ENCODE results near the gene STIL.
"Not testable (repeated sequence)": the region's sequence is repeated elsewhere in the genome, so short reads cannot be mapped to it uniquely, and the experiment has no call there.

STIL gene

DNA sequence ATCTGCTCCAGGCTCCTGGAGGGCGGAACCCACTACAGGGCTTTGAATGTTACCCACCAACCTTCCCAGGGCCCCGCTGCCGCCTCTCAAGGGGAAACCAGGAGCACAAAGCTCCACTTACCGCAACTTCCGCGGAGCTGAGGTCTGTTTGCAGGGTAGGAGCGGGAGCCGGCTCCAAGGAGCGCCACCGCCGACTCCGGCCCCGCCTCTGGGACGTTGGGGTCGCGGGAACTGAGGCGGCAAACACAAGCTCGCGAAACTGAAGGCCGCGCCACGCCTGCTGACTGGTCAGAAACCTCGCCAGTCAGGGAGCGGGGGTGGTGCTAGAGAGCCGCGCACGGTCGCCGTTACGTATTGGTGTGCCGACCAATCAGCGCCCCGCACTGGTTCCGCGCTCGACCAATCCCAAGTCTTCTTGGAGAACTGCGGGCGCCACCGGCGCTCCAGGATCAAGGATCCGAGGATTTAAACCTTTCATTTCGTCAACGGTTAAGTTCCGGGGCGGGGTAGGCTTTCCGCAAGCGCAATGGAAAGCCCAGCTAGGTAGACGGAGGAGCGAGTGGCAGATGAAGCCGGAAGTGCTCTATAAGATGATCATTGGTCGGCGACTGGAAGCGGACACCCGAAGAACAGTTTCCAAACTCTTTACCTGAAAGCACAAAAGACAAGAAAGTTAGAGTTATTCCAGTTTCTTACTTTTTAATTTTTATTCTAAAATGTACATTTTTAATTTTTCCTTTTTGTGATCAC lies at the start of gene STIL:
Gene STIL (minus strand): TSS at position 233 of the 750 bp plus-strand sequence. CDS start 3,828 bp downstream, outside the sequence.
- DNase-seq (ENCODE audit: low read depth in 1 of 2, low spot score in 1 of 2): peak; percentile 92 to 96

DNA sequence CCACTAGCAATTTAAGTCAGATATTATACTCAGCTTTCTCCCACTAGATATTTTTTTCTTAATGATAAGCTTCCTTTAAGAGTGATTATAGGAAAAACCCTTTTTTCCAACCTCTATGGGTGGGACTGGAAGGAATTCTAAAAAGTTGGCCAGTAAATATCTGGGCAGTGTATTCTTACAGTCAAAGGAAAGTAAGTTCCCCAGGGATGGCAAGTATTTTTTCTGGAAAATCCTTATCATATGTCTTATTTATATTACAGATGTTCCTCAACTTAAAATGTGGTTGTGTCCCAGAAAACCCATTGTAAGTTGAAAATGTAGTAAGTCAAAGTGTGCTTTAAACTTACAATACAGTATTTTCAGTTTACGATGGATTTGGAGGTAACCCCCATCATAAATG lies 48.9 kb upstream of the STIL start:
- no peak for DNase-seq (ENCODE audit: low read depth in 1 of 2, low spot score in 1 of 2)

GRCh38 chr1:47361380-47361779 lies 47.4 kb upstream of the STIL start:
- DNase-seq (ENCODE audit: low read depth in 1 of 2, low spot score in 1 of 2): no peak

DNA sequence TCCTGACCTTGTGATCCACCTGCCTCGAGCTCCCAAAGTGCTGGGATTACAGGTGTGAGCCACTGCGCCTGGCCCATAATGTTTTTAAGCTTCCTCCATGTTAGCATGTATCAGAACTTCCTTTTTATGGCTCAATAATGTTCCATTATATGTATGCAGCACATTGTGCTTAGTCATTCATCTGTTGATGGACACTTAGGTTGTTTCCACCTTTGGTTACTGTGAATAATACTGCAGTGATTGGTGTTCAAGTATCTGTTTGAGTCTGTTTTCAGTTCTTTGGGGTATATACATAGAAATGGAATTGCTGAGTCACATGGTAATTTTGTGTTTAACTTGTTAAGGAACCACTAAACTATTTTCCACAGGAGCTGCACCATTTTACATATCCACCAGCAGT lies 37.4 kb upstream of the STIL start:
- DNase-seq (ENCODE audit: low read depth in 1 of 2, low spot score in 1 of 2): no peak

DNA sequence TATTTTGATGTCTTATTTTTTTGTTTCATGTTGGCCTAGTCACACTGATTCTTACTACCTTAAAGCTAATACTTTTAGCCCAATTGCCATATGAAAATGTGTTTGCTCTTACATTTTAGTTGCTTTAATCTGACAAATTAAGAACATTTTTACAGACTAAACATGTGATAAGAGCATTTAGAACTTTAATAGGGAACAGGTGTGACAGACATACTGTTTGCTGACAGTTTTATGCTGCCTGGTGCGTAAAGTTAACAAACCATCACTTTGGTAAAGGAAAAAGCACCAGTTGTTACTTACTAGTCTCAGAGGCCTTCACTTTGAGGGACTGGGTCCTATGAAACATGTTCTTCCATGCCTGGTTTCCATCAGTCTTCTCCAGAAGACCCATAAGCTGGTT lies 34.3 kb upstream of the STIL start:
- DNase-seq (ENCODE audit: low read depth in 1 of 2, low spot score in 1 of 2): no peak

DNA sequence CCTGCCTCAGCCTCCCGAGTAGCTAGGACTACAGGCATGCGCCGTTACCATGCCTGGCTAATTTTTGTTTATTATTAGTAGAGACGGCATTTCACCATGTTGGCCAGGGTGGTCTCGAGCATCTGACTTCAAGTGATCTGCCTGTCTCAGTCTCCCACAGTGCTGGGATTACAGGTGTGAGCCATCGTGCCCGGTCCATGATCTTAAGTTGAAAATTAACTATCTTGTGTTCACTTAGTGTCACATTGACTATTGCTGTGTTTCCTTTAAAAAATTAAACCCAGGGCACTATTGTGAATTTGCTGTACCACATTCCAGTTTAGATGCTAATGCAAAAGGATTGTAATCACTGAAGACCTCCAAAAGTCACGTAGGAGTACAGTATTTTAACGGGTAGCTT lies 33.8 kb upstream of the STIL start:
- DNase-seq (ENCODE audit: low read depth in 1 of 2, low spot score in 1 of 2): no peak

DNA sequence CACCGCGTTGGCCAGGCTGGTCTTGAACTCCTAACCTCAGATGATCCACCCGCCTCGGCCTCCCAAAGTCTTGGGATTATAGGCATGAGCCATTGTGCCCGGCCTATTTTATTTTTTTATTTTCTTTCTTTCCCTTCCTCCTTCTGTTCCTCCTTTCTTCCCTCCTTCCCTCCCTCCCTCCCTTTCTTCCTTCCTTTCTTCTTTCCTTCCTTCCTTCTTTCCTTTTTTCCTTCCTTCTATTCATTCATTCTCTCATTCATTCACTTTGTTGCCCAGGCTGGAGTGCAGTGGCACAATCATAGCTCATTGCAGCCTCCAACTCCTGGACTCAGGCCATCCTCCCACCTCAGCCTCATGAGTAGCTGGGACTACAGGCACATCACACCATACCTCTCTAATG lies 33.0 kb upstream of the STIL start:
- DNase-seq (ENCODE audit: low read depth in 1 of 2, low spot score in 1 of 2): not testable (repeated sequence)

DNA sequence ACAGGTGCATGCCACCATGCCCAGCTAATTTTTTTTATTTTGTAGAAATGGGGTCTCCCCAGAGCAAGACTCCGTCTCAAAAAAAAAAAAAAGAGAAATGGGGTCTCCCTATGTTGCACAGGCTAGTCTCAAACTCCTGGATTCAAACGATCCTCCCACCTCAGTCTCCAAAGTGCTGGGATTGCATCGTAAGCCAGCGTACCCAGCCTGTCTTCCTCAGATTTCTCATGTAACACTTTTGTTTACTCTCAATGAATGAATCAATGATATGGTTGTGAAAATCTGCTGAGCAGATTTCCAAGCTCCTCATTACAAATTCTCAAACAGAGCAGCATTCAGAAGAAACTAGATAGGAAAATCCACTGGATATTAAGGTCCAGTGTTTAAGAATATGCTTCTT lies 26.3 kb upstream of the STIL start:
- DNase-seq (ENCODE audit: low read depth in 1 of 2, low spot score in 1 of 2): no peak

DNA sequence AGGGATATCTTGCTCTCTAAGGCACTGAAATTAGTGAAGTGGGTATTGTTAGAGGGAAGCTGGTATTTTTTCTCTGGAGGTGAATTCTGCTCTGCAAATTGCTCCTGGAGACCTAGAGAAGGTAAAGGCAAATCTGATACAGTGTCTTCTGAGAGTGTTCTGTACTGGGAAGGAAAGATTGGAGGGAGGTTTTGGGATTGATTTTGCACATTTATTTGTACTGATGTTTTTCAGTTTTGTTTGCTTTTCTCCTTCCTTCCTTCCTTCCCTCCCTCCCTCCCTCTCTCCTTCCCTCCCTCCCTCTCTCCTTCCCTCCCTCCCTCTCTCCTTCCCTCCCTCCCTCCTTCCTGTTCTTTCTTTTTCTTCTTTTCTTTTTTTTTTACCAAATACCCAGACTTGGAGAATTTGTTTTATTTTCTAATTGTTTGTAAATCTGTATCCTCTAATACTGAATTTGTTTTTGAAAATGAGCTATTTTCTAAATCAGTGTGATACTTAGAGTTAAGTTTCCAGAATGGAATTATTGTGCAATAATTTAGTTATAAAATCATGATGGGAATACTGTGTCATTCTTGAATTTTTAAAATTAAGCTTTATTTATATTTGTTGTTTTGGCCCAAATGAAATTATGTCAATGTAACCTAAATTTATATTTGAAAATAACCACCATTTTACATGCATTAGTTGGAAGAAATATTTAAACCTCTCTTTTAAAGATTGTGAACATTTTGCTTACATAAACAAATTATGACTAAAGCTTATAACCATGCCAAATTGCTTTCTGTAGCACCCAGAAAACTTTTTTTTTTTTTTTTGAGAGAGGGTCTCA lies 24.5 kb upstream of the STIL start:
- no peak for DNase-seq (ENCODE audit: low read depth in 1 of 2, low spot score in 1 of 2)

DNA sequence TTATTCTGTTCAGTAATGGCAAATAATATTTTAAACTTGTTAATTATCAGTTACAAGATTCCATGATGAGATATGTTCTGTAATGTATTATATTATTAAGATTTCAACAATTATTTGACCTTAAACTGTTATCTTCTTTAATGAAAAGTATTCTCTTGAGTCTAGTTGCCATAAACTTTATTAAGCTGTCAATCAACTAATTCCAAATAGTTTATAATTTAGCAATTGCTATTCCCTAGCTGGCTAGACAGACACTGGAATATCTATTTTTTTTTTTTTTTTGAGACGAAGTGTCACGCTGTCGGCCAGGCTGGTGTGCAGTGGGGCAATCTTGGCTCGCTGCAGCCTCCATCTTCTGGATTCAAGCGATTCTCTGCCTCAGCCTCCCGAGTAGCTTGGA lies 23.4 kb upstream of the STIL start:
- DNase-seq (ENCODE audit: low read depth in 1 of 2, low spot score in 1 of 2): no peak

DNA sequence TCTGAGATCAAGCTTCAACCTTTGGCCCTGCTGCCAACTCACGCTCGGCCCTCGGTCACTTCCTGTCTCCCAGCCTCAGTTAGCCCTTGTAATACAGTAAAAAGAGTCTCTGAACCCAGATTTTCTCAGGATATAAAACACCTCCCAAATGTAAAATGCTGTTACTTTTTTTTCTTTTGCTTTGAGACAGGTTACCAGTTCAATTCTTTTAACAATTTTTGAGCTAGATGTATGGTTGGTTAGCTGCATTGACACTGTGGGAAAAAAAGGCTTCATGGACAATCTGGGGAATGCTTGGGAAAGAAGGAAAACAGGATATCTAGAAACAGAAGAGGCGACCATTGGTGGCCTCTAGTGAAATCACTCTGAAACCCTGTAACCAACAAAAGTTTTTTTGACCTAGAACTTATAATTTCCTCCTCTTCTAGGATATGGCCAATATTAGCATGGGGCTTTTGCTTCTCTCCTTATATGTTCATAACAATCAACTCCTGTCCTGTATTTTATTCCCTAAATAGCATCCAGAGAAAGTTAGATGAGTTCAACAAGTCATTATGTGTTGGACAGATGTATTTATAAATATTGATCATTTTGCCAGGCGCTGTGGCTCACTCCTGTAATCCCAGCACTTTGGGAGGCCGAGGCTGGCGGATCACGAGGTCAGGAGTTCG lies 21.0 kb upstream of the STIL start:
- no peak for DNase-seq (ENCODE audit: low read depth in 1 of 2, low spot score in 1 of 2)

- DNase-seq (ENCODE audit: low read depth in 1 of 2, low spot score in 1 of 2): peak; percentile 27 to 58
These were observed 20.2 kb upstream of the STIL start for GRCh38 chr1:47333922-47334764.

GRCh38 chr1:47333578-47333921 lies 19.6 kb upstream of the STIL start, which contains the start of gene CMPK1:
CMPK1 (plus strand) TSS chr1:47333790; CDS start chr1:47333946, 156 bp downstream.
- peak; percentile 56 to 68 for DNase-seq (ENCODE audit: low read depth in 1 of 2, low spot score in 1 of 2)

DNA sequence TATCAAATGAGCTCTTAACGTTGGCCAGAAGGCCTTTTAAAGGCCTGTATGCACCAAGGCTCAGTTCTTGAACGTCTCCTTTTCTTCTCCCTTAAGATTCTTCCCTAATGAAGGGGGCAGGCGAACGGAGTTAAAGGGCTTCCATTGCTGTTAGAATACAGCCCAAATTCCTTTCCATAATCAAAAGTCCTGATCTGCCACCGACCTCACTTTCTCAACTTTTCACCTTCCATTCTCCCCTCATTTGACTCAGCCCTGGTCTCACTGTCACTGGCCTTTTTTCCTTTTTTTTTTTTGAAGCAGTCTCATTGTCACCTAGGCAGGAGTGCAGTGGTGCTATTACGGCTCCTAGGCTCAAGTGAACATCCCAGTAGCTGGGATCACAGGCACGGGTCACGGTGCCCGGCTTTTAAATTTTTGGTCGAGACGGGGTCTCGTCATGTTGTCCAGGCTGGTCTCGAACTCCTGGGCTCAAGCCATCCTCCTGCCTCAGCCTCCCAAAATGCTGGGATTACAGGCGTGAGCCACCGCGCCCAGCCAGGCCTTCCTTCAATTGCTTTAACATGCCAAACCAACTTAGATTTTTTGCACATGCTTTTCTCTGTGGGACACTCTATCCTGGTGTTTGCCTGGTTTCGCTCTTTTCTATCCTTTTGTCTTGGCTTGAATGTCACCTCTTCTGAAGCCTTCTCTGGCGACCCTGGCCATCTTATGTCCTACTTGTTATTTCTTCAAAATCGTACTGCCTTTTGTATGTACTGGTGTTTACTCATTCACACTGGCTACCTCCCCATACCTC lies 19.0 kb upstream of the STIL start:
- DNase-seq (ENCODE audit: low read depth in 1 of 2, low spot score in 1 of 2): no peak

- DNase-seq (ENCODE audit: low read depth in 1 of 2, low spot score in 1 of 2): no peak
These were observed 17.9 kb upstream of the STIL start for GRCh38 chr1:47331875-47332274.

GRCh38 chr1:47330212-47330611 lies 16.3 kb upstream of the STIL start:
- DNase-seq (ENCODE audit: low read depth in 1 of 2, low spot score in 1 of 2): no peak

GRCh38 chr1:47328992-47329391 lies 15.0 kb upstream of the STIL start:
- no peak for DNase-seq (ENCODE audit: low read depth in 1 of 2, low spot score in 1 of 2)

GRCh38 chr1:47326271-47326670 lies 12.3 kb upstream of the STIL start:
- no peak for DNase-seq (ENCODE audit: low read depth in 1 of 2, low spot score in 1 of 2)

- no peak for DNase-seq (ENCODE audit: low read depth in 1 of 2, low spot score in 1 of 2)
These were observed 11.6 kb upstream of the STIL start for GRCh38 chr1:47325528-47325927.

DNA sequence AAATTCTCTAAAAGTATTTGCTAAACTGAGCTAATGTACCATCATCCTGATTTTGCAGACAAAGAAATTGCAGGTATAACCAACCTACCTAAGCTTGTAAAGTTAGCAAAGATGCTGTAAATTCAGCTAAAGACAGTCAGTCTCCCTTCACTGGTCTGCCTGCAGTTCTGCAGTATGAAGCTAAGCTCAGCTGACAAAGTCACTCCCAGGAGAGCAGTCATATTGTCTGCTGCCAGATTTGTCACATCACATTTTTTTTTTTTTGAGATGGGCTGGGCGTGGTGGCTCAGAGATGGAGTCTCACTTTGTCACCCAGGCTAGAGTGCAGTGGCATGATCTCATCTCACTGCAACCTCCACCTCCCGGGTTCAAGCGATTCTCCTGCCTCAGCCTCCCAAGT lies 10.7 kb upstream of the STIL start:
- no peak for DNase-seq (ENCODE audit: low read depth in 1 of 2, low spot score in 1 of 2)
